Small intestine (tissue), 7 donors: ENCODE measurements around the gene FAM163A. TPM values are rescaled to one million over a fixed set of nuclear protein-coding genes. Genes with fewer than 3 reads are reported as not detected.

Experiments used
- DNase-seq, 2 donors: peaks; one replicate each; pipeline versions ENCODE4 v3.0.0 to v3.0.0-alpha.2; 2013
- FAIRE-seq: peaks from 2 replicates; lab custom pipeline; 2012; peaks lifted over from hg19 to GRCh38; lab: Jason Lieb, UNC
- H3K27ac ChIP-seq, 3 donors: one replicate each; pipeline ENCODE4 v1.5.1; 2013; ENCODE audit warnings: low read length in 2 of 3, mild to moderate bottlenecking in 2 of 3, control low read depth in 1 of 3, inconsistent platforms in 1 of 3, low read depth in 1 of 3, moderate library complexity in 1 of 3
- H3K27me3 ChIP-seq, 3 donors: one replicate each; pipeline ENCODE4 v1.6.1; 2013; ENCODE audit warnings: low read length in 3 of 3, inconsistent platforms in 1 of 3; ENCODE audit not compliant: control insufficient read depth in 3 of 3, insufficient read depth in 3 of 3
- H3K36me3 ChIP-seq, 3 donors: one replicate each; pipeline ENCODE4 v1.6.1; 2013; ENCODE audit warnings: low read length in 3 of 3, inconsistent platforms in 1 of 3, low read depth in 1 of 3, mild to moderate bottlenecking in 1 of 3, moderate library complexity in 1 of 3; ENCODE audit not compliant: control insufficient read depth in 3 of 3, insufficient read depth in 2 of 3
- H3K4me1 ChIP-seq, 3 donors: one replicate each; pipeline ENCODE4 v1.6.1; 2013; ENCODE audit warnings: low read length in 2 of 3, inconsistent platforms in 1 of 3, low read depth in 1 of 3, mild to moderate bottlenecking in 1 of 3, moderate library complexity in 1 of 3; ENCODE audit not compliant: control insufficient read depth in 3 of 3, insufficient read depth in 2 of 3
- H3K4me3 ChIP-seq, 3 donors: one replicate each; pipeline ENCODE4 v1.5.1; 2013; ENCODE audit warnings: low read length in 3 of 3, control low read depth in 1 of 3, inconsistent platforms in 1 of 3, low read depth in 1 of 3, mild to moderate bottlenecking in 1 of 3, moderate library complexity in 1 of 3
- H3K9me3 ChIP-seq, 2 donors: one replicate each; pipeline ENCODE4 v1.6.1; 2013; ENCODE audit warnings: low read depth in 1 of 2, low read length in 1 of 2; ENCODE audit not compliant: control insufficient read depth in 2 of 2, insufficient read depth in 1 of 2
- WGBS, 3 donors: extraction: QIAGEN DNeasy Blood & Tissue Kit; methylation state at CpG; one replicate each; pipeline ENCODE4 v1.1.7; 2013; 5-methylcytosine and 5-hydroxymethylcytosine counted together
- polyA plus RNA-seq, 4 donors: library from polyadenylated mRNA; stranded (reverse) in 3 of 4; unstranded in 1 of 4; fragments of 200-250 nt in 3 of 4; fragments of 120-200 nt in 1 of 4; gene quantifications; one replicate each; pipeline versions ENCODE4 v1.2.1 to v1.2.3, GENCODE V29; 2013
- donor health status: healthy with polysubstance abuse.
- donor health status: control.
- donor health status: control.
- donor health status: Bipolar disorder and iron deficiency.
- donor health status: healthy.

FAM163A gene
- polyA plus RNA-seq, 4 donors: 0.27 to 1.6 (median 0.53) TPM; not detected in 1

GRCh38 chr1:179744401-179745130 is 1.5 kb downstream of the FAM163A start:
- DNase-seq: peak in 1 of 2 donors; percentile 13
- WGBS, 3 donors: 51% methylated on average over 36 to 37 of the region's 37 CpGs
- H3K4me1 ChIP-seq: peaks cover 0 to 18% (median 0%) of the 10 kb centered on the region in 3 donors
- FAIRE-seq: no peak
- peak overlapping the region in 1 of 3 donors; percentile 0 for H3K27ac ChIP-seq
- no peaks in the 10 kb centered on the region for H3K9me3 ChIP-seq
- H3K4me3 ChIP-seq: peak overlapping the region in 1 of 3 donors; percentile 46
- H3K36me3 ChIP-seq: no peaks in the 10 kb centered on the region
- H3K27me3 ChIP-seq: peaks cover 10 to 46% (median 24%) of the 10 kb centered on the region in 3 donors

- H3K9me3 ChIP-seq: no peaks in the 10 kb centered on the region
- peaks cover 10 to 44% (median 21%) of the 10 kb centered on the region in 3 donors for H3K27me3 ChIP-seq
- no peaks in the 10 kb centered on the region for H3K36me3 ChIP-seq
- H3K4me1 ChIP-seq: peaks cover 0 to 18% (median 0%) of the 10 kb centered on the region in 3 donors
- WGBS, 3 donors: 90 to 92% (median 90%) methylated on average over 8 of the region's 8 CpGs
- peak overlapping the region in 1 of 3 donors; percentile 0 for H3K27ac ChIP-seq
- FAIRE-seq (no peak), DNase-seq (peak in 1 of 2 donors; percentile 24)
- no peak overlapping the region for H3K4me3 ChIP-seq
These were observed 2.1 kb downstream of the FAM163A start for GRCh38 chr1:179745131-179745611.

- Histone ChIP-seq H3K9me3 (no peaks in the 10 kb centered on the region), H3K36me3 (no peaks in the 10 kb centered on the region), H3K27me3 (peaks cover 10 to 41% (median 19%) of the 10 kb centered on the region in 3 donors), H3K27ac (no peak overlapping the region), H3K4me1 (peaks cover 0 to 18% (median 0%) of the 10 kb centered on the region in 3 donors), H3K4me3 (no peak overlapping the region)
- FAIRE-seq: no peak
- 48 to 64% (median 56%) methylated on average over 4 of the region's 4 CpGs for WGBS, 3 donors
- DNase-seq: no peak
These were observed 2.7 kb downstream of the FAM163A start for GRCh38 chr1:179745743-179746142.

GRCh38 chr1:179747611-179748010 is 4.5 kb downstream of the FAM163A start:
- H3K4me1 ChIP-seq: peaks cover 0 to 18% (median 0%) of the 10 kb centered on the region in 3 donors
- no peak overlapping the region for H3K27ac ChIP-seq
- 89 to 98% (median 96%) methylated on average over 2 of the region's 2 CpGs for WGBS, 3 donors
- no peak for DNase-seq
- H3K9me3 ChIP-seq: no peaks in the 10 kb centered on the region
- no peaks in the 10 kb centered on the region for H3K36me3 ChIP-seq
- no peak overlapping the region for H3K4me3 ChIP-seq
- FAIRE-seq: no peak
- peaks cover 10 to 26% (median 11%) of the 10 kb centered on the region in 3 donors for H3K27me3 ChIP-seq

GRCh38 chr1:179748772-179749171 is 5.7 kb downstream of the FAM163A start:
- FAIRE-seq: no peak
- Histone ChIP-seq H3K4me3 (no peak overlapping the region), H3K27me3 (peaks cover 6 to 15% (median 6%) of the 10 kb centered on the region in 3 donors), H3K9me3 (no peaks in the 10 kb centered on the region), H3K27ac (no peak overlapping the region), H3K4me1 (peaks cover 0 to 14% (median 0%) of the 10 kb centered on the region in 3 donors), H3K36me3 (no peaks in the 10 kb centered on the region)
- no peak for DNase-seq
- WGBS, 3 donors: 67 to 78% (median 73%) methylated on average over 4 of the region's 4 CpGs

GRCh38 chr1:179750630-179751029 is 7.5 kb downstream of the FAM163A start:
- Histone ChIP-seq H3K4me3 (no peak overlapping the region), H3K36me3 (no peaks in the 10 kb centered on the region), H3K27me3 (no peaks in the 10 kb centered on the region), H3K9me3 (no peaks in the 10 kb centered on the region), H3K27ac (no peak overlapping the region), H3K4me1 (peaks cover 0 to 1% (median 0%) of the 10 kb centered on the region in 3 donors)
- no peak for DNase-seq
- WGBS, 3 donors: 49 to 74% (median 68%) methylated on average over 1 of the region's 1 CpG
- no peak for FAIRE-seq

GRCh38 chr1:179753061-179753460 is 10.0 kb downstream of the FAM163A start:
- Histone ChIP-seq H3K4me3 (no peak overlapping the region), H3K4me1 (no peaks in the 10 kb centered on the region), H3K27me3 (no peaks in the 10 kb centered on the region), H3K36me3 (no peaks in the 10 kb centered on the region), H3K9me3 (no peaks in the 10 kb centered on the region), H3K27ac (no peak overlapping the region)
- FAIRE-seq (no peak), DNase-seq (no peak)

GRCh38 chr1:179754041-179754624 is 11.0 kb downstream of the FAM163A start:
- no peak for DNase-seq
- H3K36me3 ChIP-seq: no peaks in the 10 kb centered on the region
- no peak overlapping the region for H3K27ac ChIP-seq
- no peaks in the 10 kb centered on the region for H3K9me3 ChIP-seq
- H3K4me3 ChIP-seq: no peak overlapping the region
- no peak for FAIRE-seq
- no peaks in the 10 kb centered on the region for H3K4me1 ChIP-seq
- H3K27me3 ChIP-seq: no peaks in the 10 kb centered on the region
- WGBS, 3 donors: 67 to 73% (median 69%) methylated on average over 4 of the region's 4 CpGs
